HL-60/S4 (cell line): Measurements from ENCODE around the gene MCM9.
"Not testable (repeated sequence)": the region's sequence is repeated elsewhere in the genome, so short reads cannot be mapped to it uniquely, and the experiment has no call there.

ENCODE experiments used
- in situ Hi-C: fragments of 300-500 bp; cut with MboI; formaldehyde crosslinking; loops from 2 replicates; pipeline ENCODE4 v1.14.3; 2022; ENCODE audit warnings: low sequenced_read_pairs

MCM9 gene

GRCh38 chr6:118868901-118869300, 66.1 kb downstream of the MCM9 start:
- in situ Hi-C loops: not testable (repeated sequence)

DNA sequence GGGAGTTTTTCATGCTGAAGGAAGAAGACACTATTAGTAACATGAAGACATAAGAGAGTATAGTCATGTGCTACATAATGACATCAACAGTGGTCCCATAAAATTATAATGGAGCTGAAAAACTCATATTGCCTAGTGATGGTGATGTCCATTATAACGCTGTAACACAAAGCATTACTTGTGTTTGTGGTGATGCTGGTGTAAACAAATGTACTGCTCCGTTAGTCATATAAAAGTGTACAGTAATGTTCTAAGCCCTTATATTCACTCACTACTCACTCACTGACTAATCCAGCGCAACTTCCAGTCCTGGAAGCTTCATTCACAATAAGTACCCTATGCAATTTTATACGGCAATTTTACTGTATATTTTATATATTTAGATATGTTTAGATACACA, 67.8 kb downstream of the MCM9 start:
- in situ Hi-C loops: no loop called here

DNA sequence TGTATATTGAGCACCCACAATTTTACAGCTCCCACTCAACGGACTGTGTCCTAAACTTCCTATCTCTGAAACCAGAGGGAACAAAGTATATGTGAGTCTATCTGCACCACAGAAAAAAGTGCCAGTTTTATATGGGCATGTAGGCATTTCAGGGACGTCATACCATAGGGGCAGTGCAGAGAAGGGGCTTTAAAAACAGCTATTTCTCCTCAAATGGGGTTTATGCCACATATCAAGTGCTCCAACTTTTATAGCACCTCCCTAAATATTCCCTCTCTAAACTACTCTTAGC, 69.9 kb downstream of the MCM9 start:
- in situ Hi-C loops: no loop called here

DNA sequence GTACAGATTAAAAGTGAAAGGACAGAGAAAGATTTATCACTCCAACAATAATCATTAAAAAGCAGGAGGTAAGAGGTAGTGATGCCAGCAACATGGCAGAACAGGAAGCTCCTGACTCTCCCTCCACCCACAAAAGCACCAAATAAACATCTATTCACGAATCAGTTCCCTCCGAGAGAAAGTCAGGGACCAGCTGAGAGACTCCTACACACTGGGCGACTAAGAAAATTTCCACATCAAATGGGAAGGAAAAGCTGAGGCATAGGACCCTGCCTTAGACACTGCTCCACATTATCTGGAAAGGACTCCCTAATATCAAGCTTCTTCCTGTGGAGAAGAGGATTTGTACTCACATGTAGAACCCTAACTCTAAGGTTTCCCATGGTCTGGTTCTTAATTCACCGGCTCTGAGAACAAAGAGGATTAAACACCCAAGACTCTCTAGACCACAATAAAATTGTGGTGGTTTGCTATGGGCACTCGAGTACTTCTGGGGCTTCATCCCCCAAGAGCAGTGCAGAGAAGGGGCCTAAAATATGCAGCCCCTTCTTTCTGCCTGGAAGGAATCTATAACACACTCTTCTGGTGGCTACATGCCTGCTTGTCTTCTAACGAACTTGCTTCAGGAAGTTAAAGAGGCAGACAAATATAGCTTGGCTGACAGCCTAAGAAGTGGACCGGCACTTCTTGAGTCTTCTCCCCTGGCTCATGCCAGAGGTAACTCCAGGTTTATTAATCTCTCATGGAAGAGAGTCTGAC, 70.4 kb downstream of the MCM9 start:
- in situ Hi-C loops: no loop called here

GRCh38 chr6:118862443-118862842, 72.5 kb downstream of the MCM9 start:
- in situ Hi-C loops: no loop called here

DNA sequence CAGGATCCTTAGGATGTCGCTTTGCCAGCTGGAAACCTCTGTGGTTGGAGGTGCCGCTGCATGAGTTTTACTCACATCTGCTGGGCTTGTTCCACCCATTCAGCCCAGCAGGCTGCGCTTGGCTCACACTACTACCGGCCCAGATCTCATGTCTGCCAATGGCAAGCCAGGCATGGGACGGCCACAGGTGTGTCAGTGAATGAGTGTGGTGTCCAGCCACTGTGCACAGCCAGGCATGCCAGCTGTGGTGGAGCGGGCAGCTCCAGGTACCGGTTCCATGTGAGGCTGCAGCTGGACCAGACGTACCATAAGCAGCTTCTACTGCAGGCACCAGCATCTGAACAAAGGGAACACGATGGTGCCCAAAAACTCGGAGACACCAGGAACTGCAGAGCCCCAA, 74.1 kb downstream of the MCM9 start:
- in situ Hi-C loops: no loop called here

DNA sequence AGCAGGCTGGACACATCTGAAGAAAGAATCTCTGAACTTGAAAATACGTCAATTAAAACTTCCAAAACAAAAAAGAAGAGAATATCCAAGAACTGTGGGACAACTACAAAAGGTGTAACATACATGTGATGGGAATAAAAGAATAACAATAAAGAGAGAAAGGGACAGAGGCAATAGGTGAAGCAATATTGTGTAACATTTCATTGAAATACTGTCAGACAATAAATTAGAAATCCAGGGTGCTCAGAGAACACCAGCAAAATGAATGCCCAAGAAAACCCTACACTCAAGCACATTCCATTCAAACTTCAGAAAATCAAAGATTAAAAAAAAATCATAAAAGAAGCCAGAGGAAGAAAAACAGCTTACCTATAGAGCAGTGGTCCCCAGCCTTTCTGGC, 74.6 kb downstream of the MCM9 start:
- in situ Hi-C loops: no loop called here

DNA sequence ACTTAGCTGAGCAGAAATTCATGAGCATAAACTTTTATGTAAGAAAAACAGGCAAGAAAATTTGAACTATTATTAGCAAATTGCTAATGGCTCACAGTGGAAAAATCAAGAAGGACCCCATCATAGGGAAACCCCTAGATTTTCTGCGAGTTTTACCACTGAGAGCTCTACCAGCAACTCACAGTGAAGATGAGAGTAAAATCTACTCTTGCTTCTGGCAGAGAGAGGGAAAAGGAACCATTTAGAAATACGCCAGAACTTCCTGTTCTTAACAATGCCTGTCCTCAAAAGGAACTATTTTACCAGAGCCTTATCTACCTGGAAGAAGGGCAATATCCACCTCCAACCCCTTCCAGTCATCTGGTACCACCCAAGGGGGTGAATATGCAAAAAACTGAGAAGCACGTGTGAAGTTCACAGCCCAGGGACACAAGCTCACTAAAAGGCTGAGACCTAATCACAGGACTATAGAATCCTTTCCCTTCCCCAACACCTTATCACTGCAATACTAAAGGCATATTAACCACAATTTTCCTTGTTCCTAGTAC, 75.4 kb downstream of the MCM9 start:
- in situ Hi-C loops: no loop called here

DNA sequence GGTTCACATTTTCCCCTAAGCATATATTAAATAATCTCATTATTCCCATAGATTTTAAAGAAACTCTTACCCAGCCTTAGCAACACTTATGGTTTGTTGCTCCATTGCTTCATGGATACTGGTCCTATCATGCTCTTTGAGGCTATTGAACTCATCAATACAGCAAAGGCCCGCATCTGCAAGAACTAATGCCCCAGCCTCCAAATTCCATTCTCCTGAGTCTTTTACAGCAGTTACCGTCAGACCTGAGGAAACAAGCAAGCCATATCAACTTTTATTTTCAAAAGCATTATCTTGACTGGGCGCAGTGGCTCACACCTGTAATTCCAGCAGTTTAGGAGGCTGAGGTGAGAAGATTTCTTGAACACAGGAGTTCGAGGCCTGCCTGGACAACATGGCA, 78.7 kb downstream of the MCM9 start:
- in situ Hi-C loops: no loop called here

- in situ Hi-C loops: no loop called here
Observed at GRCh38 chr6:118853408-118853807, 81.6 kb downstream of the MCM9 start.

- in situ Hi-C loops: no loop called here
Observed at GRCh38 chr6:118844915-118845314, 90.0 kb downstream of the MCM9 start.

GRCh38 chr6:118843685-118844390, 91.1 kb downstream of the MCM9 start:
- in situ Hi-C loops: no loop called here

- in situ Hi-C loops: no loop called here
Observed at GRCh38 chr6:118830691-118831090, 104.3 kb downstream of the MCM9 start.

GRCh38 chr6:118829817-118830478, 105.0 kb downstream of the MCM9 start:
- in situ Hi-C loops: no loop called here

DNA sequence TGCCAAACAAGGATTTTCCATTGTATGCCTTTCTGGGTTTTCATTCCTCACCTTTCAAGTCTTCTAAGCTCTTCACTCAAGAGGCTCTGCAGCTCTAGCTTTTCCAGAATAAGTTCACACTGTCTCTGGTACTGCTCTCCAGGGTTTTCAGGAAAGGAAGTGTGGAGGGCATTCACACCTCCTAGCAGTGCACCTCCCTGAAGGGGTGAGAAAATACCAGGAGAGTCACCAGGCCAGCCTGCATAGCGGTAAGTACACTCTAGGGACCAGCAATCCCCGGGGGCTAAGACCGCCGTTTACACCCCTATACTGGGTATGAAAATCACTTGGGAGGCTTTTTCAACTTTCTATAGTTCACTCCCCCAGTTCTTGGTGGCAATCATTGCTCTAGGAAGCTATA, 108.9 kb downstream of the MCM9 start:
- in situ Hi-C loops: no loop called here

GRCh38 chr6:118825661-118826060, 109.3 kb downstream of the MCM9 start:
- in situ Hi-C loops: no loop called here

DNA sequence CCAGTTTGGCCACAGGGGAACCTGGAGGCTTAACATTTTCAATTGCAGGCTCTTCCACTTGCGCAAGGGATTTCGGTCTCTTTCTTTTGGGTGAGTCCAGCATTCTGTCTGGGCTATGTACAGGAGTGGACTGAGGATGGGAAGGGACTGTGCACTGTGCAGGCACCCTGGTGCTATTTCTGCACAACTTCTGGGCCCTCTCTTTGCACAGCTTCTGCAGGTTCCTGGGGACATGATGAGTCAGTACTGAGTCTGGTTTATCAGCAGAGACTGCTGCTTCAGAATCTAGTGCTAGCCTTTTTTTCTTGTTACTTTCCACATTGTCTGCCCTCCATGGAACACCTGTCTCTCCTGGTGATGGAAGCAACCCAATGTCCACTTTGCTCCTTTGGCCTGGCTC, 119.5 kb downstream of the MCM9 start:
- in situ Hi-C loops: no loop called here

GRCh38 chr6:118813775-118814174, 121.2 kb downstream of the MCM9 start:
- in situ Hi-C loops: no loop called here

DNA sequence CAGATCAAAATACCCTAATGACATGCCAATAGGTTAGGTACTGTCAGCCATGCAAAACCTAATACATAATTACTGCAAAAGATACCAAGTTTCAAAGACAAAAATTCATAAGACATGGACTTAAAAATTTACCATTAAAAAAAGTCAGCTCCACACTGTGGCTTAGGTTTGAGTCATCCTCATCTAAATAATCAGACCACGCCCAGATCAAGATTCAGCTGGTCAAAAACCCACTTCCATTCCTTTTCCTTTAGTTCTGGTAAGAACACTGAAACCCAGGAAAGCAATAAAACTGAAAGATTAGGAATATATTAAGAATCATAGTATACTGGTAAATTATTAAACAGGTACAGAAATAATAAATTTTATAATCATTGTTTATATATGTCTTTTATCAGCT, 122.0 kb downstream of the MCM9 start:
- in situ Hi-C loops: no loop called here

DNA sequence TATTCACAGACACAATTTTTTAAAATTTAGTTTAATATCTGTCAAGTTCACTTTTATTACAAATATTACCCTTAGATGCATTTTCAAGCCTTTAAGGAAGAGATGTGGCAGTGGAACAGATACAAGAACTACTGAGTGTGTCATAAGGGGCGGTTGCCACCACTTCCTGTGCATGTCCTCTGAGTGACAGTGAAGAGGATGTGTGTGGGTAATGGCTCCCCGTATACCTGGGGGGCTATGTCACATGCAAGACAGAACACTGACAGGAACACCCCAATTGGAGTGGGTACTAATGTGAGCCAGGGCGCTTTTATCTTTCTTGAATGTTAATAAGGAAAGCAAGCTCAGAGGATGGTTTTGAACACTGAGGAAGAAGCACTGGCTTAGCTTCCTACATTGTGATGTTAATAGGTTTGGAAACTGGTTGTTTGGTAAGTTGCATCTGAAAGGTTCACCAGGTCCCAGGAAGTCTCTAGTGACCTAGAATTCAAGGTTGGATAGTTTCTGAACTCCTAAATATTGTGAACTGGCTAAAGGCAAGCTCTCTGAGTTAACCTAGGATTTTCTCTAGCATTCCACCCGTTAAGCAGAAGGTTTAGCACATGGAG, 124.4 kb downstream of the MCM9 start:
- in situ Hi-C loops: no loop called here

DNA sequence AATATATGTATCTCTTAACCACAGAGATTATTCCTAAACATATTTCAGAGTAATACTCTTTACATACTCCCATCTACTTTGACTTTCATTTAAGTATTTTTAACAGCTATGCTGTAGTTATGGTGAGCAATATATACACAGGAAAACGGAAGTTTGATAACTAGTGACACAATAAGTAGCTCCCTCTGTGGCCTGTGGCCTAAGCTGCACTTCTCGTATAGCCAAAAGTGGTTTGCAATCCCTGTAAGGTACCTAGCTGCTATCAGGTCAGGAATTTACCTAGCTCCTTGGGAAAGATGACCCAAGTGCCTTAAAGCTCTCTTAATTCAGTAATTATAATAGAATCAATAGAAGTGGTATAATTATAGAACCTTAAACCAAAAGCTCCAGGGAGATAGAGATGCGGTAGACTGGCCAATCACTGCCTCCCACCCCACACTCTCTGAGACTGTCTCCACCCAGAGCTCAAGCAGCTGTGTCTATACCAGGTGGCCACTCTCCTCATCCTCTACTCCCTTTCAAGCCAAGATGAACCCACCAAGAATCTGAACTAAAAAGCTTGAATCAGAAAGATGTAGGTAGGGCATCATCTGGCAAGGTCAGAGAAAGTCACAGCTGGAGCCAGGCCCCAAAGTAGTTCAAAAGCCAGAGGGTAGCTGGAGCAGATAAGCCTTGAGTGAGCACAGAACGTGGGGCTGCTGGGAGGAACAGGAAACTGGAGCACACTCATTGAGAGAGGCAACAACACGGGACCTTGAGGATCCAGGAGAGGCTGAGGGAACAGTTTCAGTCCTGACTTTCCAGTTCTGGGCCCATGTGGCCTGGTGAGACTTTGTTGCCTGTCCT, 125.9 kb downstream of the MCM9 start:
- in situ Hi-C loops: no loop called here
